ENCODE data around the gene MMEL1.
"Not testable (repeated sequence)": the region's sequence is repeated elsewhere in the genome, so short reads cannot be mapped to it uniquely, and the experiment has no call there.

- not testable (repeated sequence) for TF ChIP-seq EZH2 (IDR thresholded peaks at IDR 0.05; ENCODE audit: borderline replicate concordance, insufficient read depth, low read depth, low read length, poor library complexity, severe bottlenecking); CTCF (IDR thresholded peaks at IDR 0.05)
Observed at GRCh38 chr1:2550309-2550861, 82.4 kb downstream of the MMEL1 start.

Data from B cell (primary cell).